ENCODE data around the gene TREML2.

Gene TREML2

DNA sequence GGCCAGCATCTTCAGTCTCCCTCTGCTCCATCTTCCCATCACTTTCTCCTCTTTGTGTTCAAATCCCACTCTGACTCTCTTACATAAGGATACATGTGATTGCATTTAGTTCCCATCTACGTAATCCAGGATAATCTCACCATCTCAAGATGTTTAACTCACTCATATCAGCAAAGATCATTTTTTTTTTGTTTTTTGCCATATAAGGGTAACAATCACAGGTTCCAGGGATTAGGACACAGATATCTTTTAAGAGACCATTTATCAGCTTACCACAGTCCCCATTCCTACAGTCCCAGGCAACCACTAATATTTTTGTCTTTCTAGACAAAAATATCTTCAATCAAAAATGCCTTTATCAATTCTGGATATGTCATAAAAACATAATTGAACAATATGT, 3.2 kb upstream of the TREML2 start:
- no peak overlapping the region for H3K9ac ChIP-seq (ENCODE audit: low read depth, low read length)

DNA sequence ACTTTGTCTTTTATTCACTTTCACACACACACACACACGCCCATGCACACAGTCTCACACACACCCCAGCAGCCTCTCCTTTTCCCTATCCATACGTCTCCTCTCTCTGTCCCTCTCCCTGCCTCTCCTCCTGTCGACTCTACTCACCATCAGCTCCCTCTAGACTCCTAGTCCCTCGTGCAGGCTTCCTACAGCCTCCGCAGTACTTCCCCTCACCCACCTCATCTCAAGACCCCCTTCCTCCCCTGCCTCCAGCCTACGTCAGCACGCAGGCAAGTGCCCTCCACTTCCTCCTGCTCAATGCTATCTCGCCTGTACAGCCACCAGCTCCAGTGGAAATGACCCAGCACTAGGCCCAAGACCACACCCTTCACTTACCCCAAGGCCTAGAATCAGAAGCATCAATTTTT, 820 bp upstream of the TREML2 start:
- Histone ChIP-seq H3K27ac (ENCODE audit: low read depth, low read length) (no peak overlapping the region), H3K36me3 (ENCODE audit: control insufficient read depth, insufficient read depth, low read length) (no peaks in the 10 kb centered on the region), H3K4me3 (ENCODE audit: low read depth, low read length) (no peak overlapping the region), H3K27me3 (ENCODE audit: control insufficient read depth, insufficient read depth, low read length) (no peaks in the 10 kb centered on the region), H3K4me1 (ENCODE audit: control insufficient read depth, insufficient read depth, low read length) (no peaks in the 10 kb centered on the region), H3K9ac (ENCODE audit: low read depth, low read length) (no peak overlapping the region), H3K9me3 (ENCODE audit: control insufficient read depth, insufficient read depth, low read length) (no peaks in the 10 kb centered on the region)

More for the DNA sequence above, 3.2 kb upstream of the TREML2 start:
- no peak overlapping the region for H3K4me3 ChIP-seq (ENCODE audit: low read depth, low read length)
- H3K27ac ChIP-seq (ENCODE audit: low read depth, low read length): no peak overlapping the region
- no peaks in the 10 kb centered on the region for H3K27me3 ChIP-seq (ENCODE audit: control insufficient read depth, insufficient read depth, low read length)
- no peaks in the 10 kb centered on the region for H3K4me1 ChIP-seq (ENCODE audit: control insufficient read depth, insufficient read depth, low read length)
- H3K36me3 ChIP-seq (ENCODE audit: control insufficient read depth, insufficient read depth, low read length): no peaks in the 10 kb centered on the region
- no peaks in the 10 kb centered on the region for H3K9me3 ChIP-seq (ENCODE audit: control insufficient read depth, insufficient read depth, low read length)

DNA sequence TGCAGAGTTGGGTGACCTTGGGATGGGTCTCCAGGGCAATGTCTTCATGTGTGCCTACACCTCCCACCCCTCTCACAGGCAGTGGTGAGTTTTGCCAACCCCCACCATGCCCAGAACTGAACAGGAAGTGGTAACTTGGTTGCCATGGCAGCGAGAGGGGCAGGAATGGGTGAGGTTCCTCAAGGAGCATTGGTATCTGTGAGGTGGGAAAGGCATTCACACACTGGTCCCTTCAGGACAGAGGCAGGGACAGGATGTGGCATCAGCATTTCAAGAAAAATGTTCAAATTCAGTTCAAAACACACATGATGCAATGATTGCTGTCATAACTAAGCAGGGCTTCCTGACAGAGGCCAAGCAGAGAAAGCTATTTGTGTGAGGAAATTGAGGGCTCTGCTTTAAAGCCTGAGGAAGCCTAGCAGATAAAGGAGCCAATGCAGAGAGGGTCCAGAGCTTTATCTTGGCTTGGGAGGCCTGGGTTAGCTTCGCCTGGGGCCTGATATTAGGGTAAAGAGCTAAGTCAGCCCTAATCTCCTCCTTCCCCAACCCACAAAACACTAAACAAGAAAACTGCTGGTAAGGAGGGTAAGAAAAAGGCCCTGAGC, 551 bp downstream of the TREML2 start:
- H3K9me3 ChIP-seq (ENCODE audit: control insufficient read depth, insufficient read depth, low read length): no peaks in the 10 kb centered on the region
- H3K27ac ChIP-seq (ENCODE audit: low read depth, low read length): no peak overlapping the region
- no peaks in the 10 kb centered on the region for H3K4me1 ChIP-seq (ENCODE audit: control insufficient read depth, insufficient read depth, low read length)
- no peak overlapping the region for H3K9ac ChIP-seq (ENCODE audit: low read depth, low read length)
- no peaks in the 10 kb centered on the region for H3K36me3 ChIP-seq (ENCODE audit: control insufficient read depth, insufficient read depth, low read length)
- H3K27me3 ChIP-seq (ENCODE audit: control insufficient read depth, insufficient read depth, low read length): no peaks in the 10 kb centered on the region
- no peak overlapping the region for H3K4me3 ChIP-seq (ENCODE audit: low read depth, low read length)

DNA sequence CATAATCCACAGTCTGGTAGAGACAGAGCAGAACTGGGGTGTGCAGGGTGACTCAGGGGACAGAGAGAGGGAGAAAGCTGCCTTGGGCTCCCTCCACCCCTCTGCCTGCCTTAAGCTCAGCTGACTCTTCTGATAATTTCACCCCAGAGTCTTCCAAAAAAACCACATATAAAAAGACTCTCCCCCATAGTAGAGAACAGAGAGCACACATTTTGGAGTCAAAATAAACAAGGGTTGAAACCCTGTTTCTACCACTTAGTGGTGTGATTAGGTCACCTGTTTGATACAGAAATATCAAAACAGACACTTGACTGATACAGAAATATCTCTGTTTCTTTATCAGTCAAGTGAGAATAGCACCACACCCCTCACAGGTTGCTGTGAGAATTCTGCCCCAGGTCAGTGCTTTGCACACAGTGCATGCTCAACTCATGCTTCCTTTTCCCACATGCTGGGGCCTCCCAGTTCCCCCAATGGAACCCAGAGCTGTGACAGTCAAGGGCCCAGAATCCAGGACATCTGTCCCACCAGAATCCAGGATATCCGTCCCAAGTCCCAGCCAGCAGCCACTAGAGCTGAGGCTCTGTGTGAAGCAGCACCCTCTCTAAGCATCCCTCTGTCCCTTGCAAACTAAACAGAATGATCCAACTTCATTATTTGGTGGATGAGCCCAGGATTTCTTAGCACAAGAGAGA, 1.2 kb downstream of the TREML2 start:
- H3K4me1 ChIP-seq (ENCODE audit: control insufficient read depth, insufficient read depth, low read length): no peaks in the 10 kb centered on the region
- no peaks in the 10 kb centered on the region for H3K9me3 ChIP-seq (ENCODE audit: control insufficient read depth, insufficient read depth, low read length)
- no peak overlapping the region for H3K4me3 ChIP-seq (ENCODE audit: low read depth, low read length)
- no peak overlapping the region for H3K27ac ChIP-seq (ENCODE audit: low read depth, low read length)
- no peaks in the 10 kb centered on the region for H3K36me3 ChIP-seq (ENCODE audit: control insufficient read depth, insufficient read depth, low read length)
- no peak overlapping the region for H3K9ac ChIP-seq (ENCODE audit: low read depth, low read length)
- no peaks in the 10 kb centered on the region for H3K27me3 ChIP-seq (ENCODE audit: control insufficient read depth, insufficient read depth, low read length)

DNA sequence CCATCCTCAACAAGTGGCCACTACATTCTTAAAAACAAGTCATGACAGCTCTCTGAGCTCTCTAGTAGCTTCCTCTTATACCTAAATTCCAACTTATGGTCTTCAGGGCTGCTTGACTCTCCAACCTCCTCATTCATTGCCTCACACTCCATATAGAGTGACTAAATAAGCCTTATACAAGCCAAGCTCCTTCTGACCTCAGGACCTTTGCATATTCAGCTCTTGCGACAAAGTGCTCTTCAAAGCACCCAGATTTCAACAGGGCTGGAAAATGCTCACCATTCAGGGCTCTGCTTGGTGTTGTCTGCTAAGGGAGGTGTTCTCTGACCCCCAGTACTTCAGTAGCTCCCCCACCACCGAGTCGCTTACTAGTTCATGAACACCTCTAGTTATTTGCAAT, 3.7 kb downstream of the TREML2 start:
- H3K27me3 ChIP-seq (ENCODE audit: control insufficient read depth, insufficient read depth, low read length): no peaks in the 10 kb centered on the region
- H3K4me1 ChIP-seq (ENCODE audit: control insufficient read depth, insufficient read depth, low read length): no peaks in the 10 kb centered on the region
- no peak overlapping the region for H3K4me3 ChIP-seq (ENCODE audit: low read depth, low read length)
- no peak overlapping the region for H3K9ac ChIP-seq (ENCODE audit: low read depth, low read length)
- no peaks in the 10 kb centered on the region for H3K9me3 ChIP-seq (ENCODE audit: control insufficient read depth, insufficient read depth, low read length)
- no peak overlapping the region for H3K27ac ChIP-seq (ENCODE audit: low read depth, low read length)
- H3K36me3 ChIP-seq (ENCODE audit: control insufficient read depth, insufficient read depth, low read length): no peaks in the 10 kb centered on the region

DNA sequence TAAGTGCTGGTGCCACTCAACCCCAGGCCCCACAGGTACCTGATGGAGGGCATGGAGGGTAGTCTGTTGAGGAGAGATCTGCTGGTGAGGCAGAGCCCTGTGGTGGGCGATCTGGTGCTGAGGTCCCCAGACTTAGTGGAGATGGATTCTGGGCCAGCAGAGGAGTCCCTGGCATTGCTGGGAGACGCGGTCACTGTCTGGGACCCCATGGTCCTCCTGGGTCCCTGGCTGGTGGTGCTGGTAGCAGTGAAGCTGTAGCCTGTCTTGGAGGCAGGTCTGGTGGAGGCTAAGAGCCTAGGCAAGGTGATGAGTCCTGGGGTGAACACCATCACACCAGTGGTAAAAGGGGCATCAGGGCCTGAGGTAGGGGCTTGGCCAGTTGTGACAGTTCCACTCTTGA, 6.6 kb downstream of the TREML2 start:
- H3K9ac ChIP-seq (ENCODE audit: low read depth, low read length): no peak overlapping the region
- no peak overlapping the region for H3K27ac ChIP-seq (ENCODE audit: low read depth, low read length)
- no peaks in the 10 kb centered on the region for H3K4me1 ChIP-seq (ENCODE audit: control insufficient read depth, insufficient read depth, low read length)
- H3K4me3 ChIP-seq (ENCODE audit: low read depth, low read length): no peak overlapping the region
- peaks cover 7% of the 10 kb centered on the region; the same call in 1 of the 2 replicates for H3K9me3 ChIP-seq (ENCODE audit: control insufficient read depth, insufficient read depth, low read length)
- no peaks in the 10 kb centered on the region for H3K36me3 ChIP-seq (ENCODE audit: control insufficient read depth, insufficient read depth, low read length)
- no peaks in the 10 kb centered on the region for H3K27me3 ChIP-seq (ENCODE audit: control insufficient read depth, insufficient read depth, low read length)

DNA sequence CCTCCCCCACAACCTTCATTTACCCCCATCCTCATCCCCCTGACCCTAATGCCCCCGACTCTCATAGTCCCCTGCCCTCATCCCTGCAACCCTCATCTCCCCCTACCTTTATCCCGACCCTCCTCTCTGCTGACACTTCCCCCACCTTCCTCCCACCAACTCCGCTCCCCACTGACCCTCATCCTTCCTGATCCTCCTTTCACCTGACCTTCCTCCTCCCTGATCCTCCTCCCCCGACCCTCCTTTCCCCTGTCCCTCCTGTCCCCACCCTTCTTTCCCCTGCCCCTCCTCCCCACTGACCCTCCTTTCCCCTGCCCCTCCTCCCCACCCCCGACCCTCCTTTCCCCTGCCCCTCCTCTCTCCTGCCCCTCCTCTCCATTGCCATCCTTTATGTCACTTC, 7.1 kb downstream of the TREML2 start:
- no peaks in the 10 kb centered on the region for H3K27me3 ChIP-seq (ENCODE audit: control insufficient read depth, insufficient read depth, low read length)
- no peak overlapping the region for H3K4me3 ChIP-seq (ENCODE audit: low read depth, low read length)
- H3K4me1 ChIP-seq (ENCODE audit: control insufficient read depth, insufficient read depth, low read length): no peaks in the 10 kb centered on the region
- H3K9ac ChIP-seq (ENCODE audit: low read depth, low read length): no peak overlapping the region
- H3K9me3 ChIP-seq (ENCODE audit: control insufficient read depth, insufficient read depth, low read length): peaks cover 11% of the 10 kb centered on the region; the same call in 1 of the 2 replicates
- H3K27ac ChIP-seq (ENCODE audit: low read depth, low read length): no peak overlapping the region
- H3K36me3 ChIP-seq (ENCODE audit: control insufficient read depth, insufficient read depth, low read length): no peaks in the 10 kb centered on the region

DNA sequence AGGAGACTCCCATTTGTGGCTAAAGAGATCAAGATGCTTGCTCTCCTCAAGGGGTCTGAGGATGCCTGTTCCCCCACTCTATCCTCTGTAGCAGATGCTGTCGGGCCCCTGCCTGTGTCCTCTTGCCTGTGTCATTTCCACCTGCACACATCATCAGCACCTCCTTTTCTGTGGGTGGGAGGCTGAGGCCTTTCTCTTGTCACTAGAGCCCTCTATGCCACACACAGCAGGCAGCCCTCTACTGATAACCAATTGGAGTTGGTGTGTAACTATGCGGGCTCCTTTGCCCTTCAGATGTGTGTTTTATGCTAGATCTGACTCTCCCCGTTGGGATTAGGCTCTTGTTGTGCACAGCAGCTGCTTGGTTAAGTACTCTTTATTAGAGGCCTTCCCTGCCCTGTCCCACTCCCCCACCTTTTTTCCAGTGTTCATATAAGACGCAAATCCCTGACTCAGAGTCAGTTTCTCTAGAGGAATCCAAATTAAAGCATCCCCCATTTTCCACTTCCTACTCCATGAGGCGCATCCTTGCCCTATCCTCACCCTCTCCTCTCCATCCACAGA, 7.7 kb downstream of the TREML2 start:
- no peaks in the 10 kb centered on the region for H3K36me3 ChIP-seq (ENCODE audit: control insufficient read depth, insufficient read depth, low read length)
- H3K4me3 ChIP-seq (ENCODE audit: low read depth, low read length): no peak overlapping the region
- no peaks in the 10 kb centered on the region for H3K4me1 ChIP-seq (ENCODE audit: control insufficient read depth, insufficient read depth, low read length)
- peaks cover 11% of the 10 kb centered on the region; the same call in 1 of the 2 replicates for H3K9me3 ChIP-seq (ENCODE audit: control insufficient read depth, insufficient read depth, low read length)
- no peak overlapping the region for H3K9ac ChIP-seq (ENCODE audit: low read depth, low read length)
- H3K27ac ChIP-seq (ENCODE audit: low read depth, low read length): no peak overlapping the region
- no peaks in the 10 kb centered on the region for H3K27me3 ChIP-seq (ENCODE audit: control insufficient read depth, insufficient read depth, low read length)

DNA sequence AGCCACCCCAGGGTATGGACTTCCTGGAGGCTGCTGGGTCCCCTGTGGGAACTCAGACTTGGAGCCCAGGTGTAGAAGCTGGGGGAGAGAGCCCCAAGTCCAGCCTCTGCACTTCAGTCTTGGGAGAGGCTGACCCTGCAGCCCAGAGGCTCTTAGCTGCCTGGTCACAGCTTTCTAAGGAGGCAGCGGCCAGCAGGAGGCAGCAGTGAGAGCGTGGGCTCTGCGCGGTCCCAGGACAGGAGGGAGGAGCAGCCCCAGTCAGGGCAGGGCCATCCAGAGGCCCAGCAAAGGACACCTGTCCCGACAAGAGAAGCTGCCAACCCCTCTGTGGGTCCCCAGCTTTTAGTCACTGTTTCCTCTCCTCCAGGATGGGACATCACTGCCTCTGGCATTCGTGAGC, 9.4 kb downstream of the TREML2 start:
- Histone ChIP-seq H3K27ac (ENCODE audit: low read depth, low read length) (no peak overlapping the region), H3K36me3 (ENCODE audit: control insufficient read depth, insufficient read depth, low read length) (no peaks in the 10 kb centered on the region), H3K4me1 (ENCODE audit: control insufficient read depth, insufficient read depth, low read length) (no peaks in the 10 kb centered on the region), H3K9ac (ENCODE audit: low read depth, low read length) (no peak overlapping the region), H3K4me3 (ENCODE audit: low read depth, low read length) (no peak overlapping the region), H3K27me3 (ENCODE audit: control insufficient read depth, insufficient read depth, low read length) (no peaks in the 10 kb centered on the region), H3K9me3 (ENCODE audit: control insufficient read depth, insufficient read depth, low read length) (peaks cover 11% of the 10 kb centered on the region; the same call in 1 of the 2 replicates)

DNA sequence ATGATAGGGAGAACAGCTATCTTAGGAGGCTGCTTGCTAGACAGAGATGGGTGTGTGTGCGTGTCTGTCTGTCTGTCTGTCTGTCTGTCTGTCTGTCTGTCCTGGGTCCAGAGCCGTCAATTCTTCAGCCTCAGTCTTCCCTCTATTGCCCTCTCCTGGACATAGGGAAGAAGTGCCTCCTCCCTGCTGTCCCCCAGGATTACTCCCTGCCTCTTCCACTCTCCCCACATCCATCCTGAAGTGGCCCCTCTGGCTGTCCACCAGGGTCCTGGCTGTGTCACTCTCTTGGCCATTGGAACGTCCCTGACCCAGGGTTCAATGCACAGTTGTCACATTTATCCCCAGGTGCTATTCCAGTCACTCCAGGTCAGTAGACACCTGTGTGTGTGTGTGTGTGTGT, 10.2 kb downstream of the TREML2 start:
- Histone ChIP-seq H3K4me1 (ENCODE audit: control insufficient read depth, insufficient read depth, low read length) (no peaks in the 10 kb centered on the region), H3K27ac (ENCODE audit: low read depth, low read length) (no peak overlapping the region), H3K4me3 (ENCODE audit: low read depth, low read length) (no peak overlapping the region), H3K36me3 (ENCODE audit: control insufficient read depth, insufficient read depth, low read length) (no peaks in the 10 kb centered on the region), H3K9ac (ENCODE audit: low read depth, low read length) (no peak overlapping the region), H3K9me3 (ENCODE audit: control insufficient read depth, insufficient read depth, low read length) (peaks cover 11% of the 10 kb centered on the region; the same call in 1 of the 2 replicates), H3K27me3 (ENCODE audit: control insufficient read depth, insufficient read depth, low read length) (no peaks in the 10 kb centered on the region)

DNA sequence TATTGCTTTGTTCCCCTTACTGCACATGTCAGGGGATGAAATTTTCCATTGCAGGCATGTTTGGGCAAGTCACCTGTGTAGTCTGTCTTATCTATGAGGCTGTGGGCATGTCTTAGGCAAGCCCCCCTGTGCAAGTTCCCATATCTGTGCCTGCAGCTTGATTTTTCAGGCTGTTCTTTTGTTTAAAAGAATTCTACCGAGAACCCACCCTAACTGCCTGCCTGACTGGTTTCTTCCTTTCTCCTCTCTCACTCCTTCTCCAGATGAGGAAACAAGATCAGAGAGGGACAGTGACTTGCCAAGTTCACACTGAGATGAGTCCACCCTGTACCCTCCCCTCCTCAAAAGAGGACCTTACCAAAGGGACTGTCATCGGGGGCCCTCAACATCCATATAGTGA, 11.0 kb downstream of the TREML2 start:
- H3K36me3 ChIP-seq (ENCODE audit: control insufficient read depth, insufficient read depth, low read length): no peaks in the 10 kb centered on the region
- no peak overlapping the region for H3K9ac ChIP-seq (ENCODE audit: low read depth, low read length)
- no peak overlapping the region for H3K27ac ChIP-seq (ENCODE audit: low read depth, low read length)
- no peak overlapping the region for H3K4me3 ChIP-seq (ENCODE audit: low read depth, low read length)
- H3K4me1 ChIP-seq (ENCODE audit: control insufficient read depth, insufficient read depth, low read length): no peaks in the 10 kb centered on the region
- no peaks in the 10 kb centered on the region for H3K27me3 ChIP-seq (ENCODE audit: control insufficient read depth, insufficient read depth, low read length)
- peaks cover 11% of the 10 kb centered on the region; the same call in 1 of the 2 replicates for H3K9me3 ChIP-seq (ENCODE audit: control insufficient read depth, insufficient read depth, low read length)

All from HUES48 (cell line).